ENCODE measurements around the gene MSANTD3.

The MSANTD3 gene

DNA sequence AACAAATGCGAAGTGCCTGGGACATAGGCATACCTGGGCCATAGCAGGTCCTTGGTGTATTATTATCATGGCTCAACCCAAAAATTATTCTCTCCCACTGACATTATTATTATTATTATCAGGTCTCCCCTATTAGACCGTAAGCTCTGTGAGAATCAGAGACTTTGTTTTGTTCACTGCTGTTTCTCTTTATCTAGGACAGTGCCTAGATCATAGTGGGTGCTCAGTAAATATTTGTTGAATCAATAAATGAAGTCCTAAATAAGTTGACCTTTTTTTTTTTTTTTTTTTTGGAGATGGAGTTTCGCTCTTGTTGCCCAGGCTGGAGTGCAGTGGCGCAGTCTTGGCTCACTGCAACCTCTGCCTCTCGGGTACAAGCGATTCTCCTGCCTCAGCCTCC is 41.1 kb downstream of the MSANTD3 start:
- TF ChIP-seq, protein P1, sequence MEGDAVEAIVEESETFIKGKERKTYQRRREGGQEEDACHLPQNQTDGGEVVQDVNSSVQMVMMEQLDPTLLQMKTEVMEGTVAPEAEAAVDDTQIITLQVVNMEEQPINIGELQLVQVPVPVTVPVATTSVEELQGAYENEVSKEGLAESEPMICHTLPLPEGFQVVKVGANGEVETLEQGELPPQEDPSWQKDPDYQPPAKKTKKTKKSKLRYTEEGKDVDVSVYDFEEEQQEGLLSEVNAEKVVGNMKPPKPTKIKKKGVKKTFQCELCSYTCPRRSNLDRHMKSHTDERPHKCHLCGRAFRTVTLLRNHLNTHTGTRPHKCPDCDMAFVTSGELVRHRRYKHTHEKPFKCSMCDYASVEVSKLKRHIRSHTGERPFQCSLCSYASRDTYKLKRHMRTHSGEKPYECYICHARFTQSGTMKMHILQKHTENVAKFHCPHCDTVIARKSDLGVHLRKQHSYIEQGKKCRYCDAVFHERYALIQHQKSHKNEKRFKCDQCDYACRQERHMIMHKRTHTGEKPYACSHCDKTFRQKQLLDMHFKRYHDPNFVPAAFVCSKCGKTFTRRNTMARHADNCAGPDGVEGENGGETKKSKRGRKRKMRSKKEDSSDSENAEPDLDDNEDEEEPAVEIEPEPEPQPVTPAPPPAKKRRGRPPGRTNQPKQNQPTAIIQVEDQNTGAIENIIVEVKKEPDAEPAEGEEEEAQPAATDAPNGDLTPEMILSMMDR (IDR thresholded peaks at IDR 0.05; ENCODE audit: borderline replicate concordance, extremely low read depth, low read length, poor library complexity, severe bottlenecking): no peak
- TF ChIP-seq EZH2 (IDR thresholded peaks at IDR 0.05; ENCODE audit: borderline replicate concordance, low read depth, low read length, severe bottlenecking): no peak
- ATAC-seq (ENCODE audit: insufficient read depth, low read depth): no peak
- Histone ChIP-seq H3K9me3 (ENCODE audit: insufficient read depth, low read length, severe bottlenecking) (no peaks in the 10 kb centered on the region), H3K36me3 (ENCODE audit: insufficient read depth, low read length) (no peaks in the 10 kb centered on the region), H3K27ac (ENCODE audit: low read length) (no peak overlapping the region), H3K4me2 (ENCODE audit: insufficient read depth, low read length) (no peak overlapping the region), H3K27me3 (ENCODE audit: insufficient read depth, low read length, poor library complexity) (peaks cover 3% of the 10 kb centered on the region), H4K20me1 (ENCODE audit: insufficient read depth, low read length) (no peaks in the 10 kb centered on the region), H3K4me1 (ENCODE audit: insufficient read depth, low read length) (no peaks in the 10 kb centered on the region), H2AFZ (ENCODE audit: low read depth, low read length) (no peak overlapping the region), H3K4me3 (ENCODE audit: low read depth in 1 of 2, low read length in 2 of 2) (no peak overlapping the region), H3K79me2 (ENCODE audit: insufficient read depth, low read length) (no peaks in the 10 kb centered on the region), H3K9ac (ENCODE audit: low read depth, low read length) (no peak overlapping the region)
- DNase-seq: no peak

DNA sequence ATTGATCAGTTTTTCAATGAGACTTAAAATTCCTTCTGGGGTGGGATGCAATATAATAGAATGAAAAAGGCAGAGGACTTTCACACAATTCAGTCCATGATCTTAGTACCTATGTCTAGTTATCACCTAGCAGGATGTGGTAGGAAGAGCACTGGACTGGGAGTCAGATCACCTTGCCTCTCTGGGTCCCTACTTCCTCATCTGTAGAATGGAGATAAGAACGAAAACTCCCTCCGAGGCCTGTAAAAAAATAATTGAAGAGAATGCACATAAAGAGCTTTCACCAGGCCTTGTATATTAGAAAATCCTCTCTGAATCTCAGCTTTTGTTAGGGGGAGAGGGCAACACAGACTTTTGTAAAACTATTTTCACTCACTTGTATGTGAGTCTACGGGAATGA is 45.3 kb downstream of the MSANTD3 start:
- Histone ChIP-seq H4K20me1 (ENCODE audit: insufficient read depth, low read length) (no peaks in the 10 kb centered on the region), H3K4me1 (ENCODE audit: insufficient read depth, low read length) (no peaks in the 10 kb centered on the region), H3K9me3 (ENCODE audit: insufficient read depth, low read length, severe bottlenecking) (no peaks in the 10 kb centered on the region), H3K9ac (ENCODE audit: low read depth, low read length) (no peak overlapping the region), H3K4me2 (ENCODE audit: insufficient read depth, low read length) (no peak overlapping the region), H3K4me3 (ENCODE audit: low read depth in 1 of 2, low read length in 2 of 2) (no peak overlapping the region), H3K27me3 (ENCODE audit: insufficient read depth, low read length, poor library complexity) (peaks cover 3% of the 10 kb centered on the region), H3K27ac (ENCODE audit: low read length) (no peak overlapping the region), H3K36me3 (ENCODE audit: insufficient read depth, low read length) (no peaks in the 10 kb centered on the region), H2AFZ (ENCODE audit: low read depth, low read length) (no peak overlapping the region), H3K79me2 (ENCODE audit: insufficient read depth, low read length) (no peaks in the 10 kb centered on the region)
- DNase-seq: no peak
- TF ChIP-seq, protein P1 (IDR thresholded peaks at IDR 0.05; ENCODE audit: borderline replicate concordance, extremely low read depth, low read length, poor library complexity, severe bottlenecking): no peak
- no peak for TF ChIP-seq EZH2 (IDR thresholded peaks at IDR 0.05; ENCODE audit: borderline replicate concordance, low read depth, low read length, severe bottlenecking)
- ATAC-seq (ENCODE audit: insufficient read depth, low read depth): no peak

DNA sequence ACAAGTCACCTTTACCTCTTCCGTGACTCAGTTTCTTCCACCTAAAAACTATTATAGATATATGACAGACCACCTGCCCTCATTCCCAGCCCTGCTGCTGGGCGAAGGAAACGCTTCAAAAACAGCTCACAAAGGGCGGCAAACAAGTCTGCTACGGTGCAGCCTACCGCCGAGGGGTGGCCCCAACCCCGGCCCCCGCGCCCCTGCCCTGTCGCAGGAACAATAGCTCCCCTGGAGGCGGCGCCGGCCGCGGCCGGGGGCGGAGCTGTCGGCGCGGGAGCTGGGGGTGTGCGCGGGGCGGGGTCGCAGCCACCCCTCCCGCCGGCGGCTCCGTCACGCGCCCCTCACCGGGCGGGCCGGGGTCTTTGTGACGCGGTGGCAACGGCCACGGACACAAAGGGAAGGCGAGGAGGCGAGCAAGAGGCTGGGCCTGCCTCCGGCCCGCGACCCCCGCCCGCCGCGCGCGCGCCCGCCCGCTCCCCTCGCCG is 45.9 kb downstream of the MSANTD3 start, which contains the start of gene TMEFF1:
TMEFF1 (plus strand) TSS at position 362 of the 488 bp plus-strand sequence. CDS start 396 bp downstream, outside the sequence.
- peak; percentile 40; the same call in 1 of the 3 replicates for ATAC-seq (ENCODE audit: insufficient read depth, low read depth)
- no peaks in the 10 kb centered on the region for H3K36me3 ChIP-seq (ENCODE audit: insufficient read depth, low read length)
- H3K79me2 ChIP-seq (ENCODE audit: insufficient read depth, low read length): no peaks in the 10 kb centered on the region
- H3K27me3 ChIP-seq (ENCODE audit: insufficient read depth, low read length, poor library complexity): peaks cover 3% of the 10 kb centered on the region
- no peaks in the 10 kb centered on the region for H3K4me1 ChIP-seq (ENCODE audit: insufficient read depth, low read length)
- DNase-seq: peak; percentile 6
- H3K9me3 ChIP-seq (ENCODE audit: insufficient read depth, low read length, severe bottlenecking): no peaks in the 10 kb centered on the region
- TF ChIP-seq EZH2 (IDR thresholded peaks at IDR 0.05; ENCODE audit: borderline replicate concordance, low read depth, low read length, severe bottlenecking): no peak
- TF ChIP-seq, protein P1 (IDR thresholded peaks at IDR 0.05; ENCODE audit: borderline replicate concordance, extremely low read depth, low read length, poor library complexity, severe bottlenecking): no peak
- H3K9ac ChIP-seq (ENCODE audit: low read depth, low read length): no peak within 1 kb of the TSS
- no peak within 1 kb of the TSS for H3K4me2 ChIP-seq (ENCODE audit: insufficient read depth, low read length)
- H4K20me1 ChIP-seq (ENCODE audit: insufficient read depth, low read length): no peaks in the 10 kb centered on the region
- no peak within 1 kb of the TSS for H3K27ac ChIP-seq (ENCODE audit: low read length)
- H3K4me3 ChIP-seq (ENCODE audit: low read depth in 1 of 2, low read length in 2 of 2): no peak within 1 kb of the TSS
- H2AFZ ChIP-seq (ENCODE audit: low read depth, low read length): no peak within 1 kb of the TSS
